H9 (cell line): Measurements from ENCODE around the gene RRP15. TPM values are rescaled to one million over a fixed set of nuclear protein-coding genes. Genes with fewer than 3 reads are reported as not detected.

ENCODE experiments used
- DNase-seq: peaks from one replicate; pipeline ENCODE4 v3.0.0-alpha.2; 2017
- H2AFZ ChIP-seq: one replicate; pipeline ENCODE4 v1.6.1; 2013; ENCODE audit warnings: mild to moderate bottlenecking, low read length, control low read depth, moderate library complexity
- H2AK5ac ChIP-seq: 2 replicates; pipeline ENCODE4 v1.6.1; 2013; ENCODE audit warnings: low read length, control low read depth, mixed read lengths; ENCODE audit not compliant: insufficient read length
- H2BK120ac ChIP-seq: one replicate; pipeline ENCODE4 v1.6.1; 2013; ENCODE audit warnings: low read depth, mild to moderate bottlenecking, low read length, control low read depth, inconsistent platforms; ENCODE audit not compliant: poor library complexity, severe bottlenecking
- H2BK12ac ChIP-seq: 2 replicates; pipeline ENCODE4 v1.6.1; 2013; ENCODE audit warnings: low read length, control low read depth, mixed read lengths, low read depth; ENCODE audit not compliant: insufficient read length
- H2BK15ac ChIP-seq: 2 replicates; pipeline ENCODE4 v1.6.1; 2013; ENCODE audit warnings: low read depth, low read length, control low read depth
- H2BK20ac ChIP-seq: one replicate; pipeline ENCODE4 v1.6.1; 2013; ENCODE audit warnings: low read depth, mild to moderate bottlenecking, low read length, control low read depth, inconsistent platforms; ENCODE audit not compliant: poor library complexity, severe bottlenecking
- H2BK5ac ChIP-seq: 2 replicates; pipeline ENCODE4 v1.6.1; 2013; ENCODE audit warnings: low read length, control low read depth, mixed read lengths; ENCODE audit not compliant: insufficient read length
- H3K14ac ChIP-seq: 2 replicates; pipeline ENCODE4 v1.6.1; 2013; ENCODE audit warnings: low read length, control low read depth; ENCODE audit not compliant: insufficient read depth
- H3K18ac ChIP-seq: 2 replicates; pipeline ENCODE4 v1.6.1; 2013; ENCODE audit warnings: low read depth, mild to moderate bottlenecking, mixed read lengths, low read length, control low read depth; ENCODE audit not compliant: insufficient read length
- H3K23ac ChIP-seq: 2 replicates; pipeline ENCODE4 v1.6.1; 2013; ENCODE audit warnings: low read length, control low read depth, mixed read lengths, low read depth; ENCODE audit not compliant: insufficient read length
- H3K23me2 ChIP-seq: 2 replicates; pipeline ENCODE4 v1.6.1; 2013; ENCODE audit warnings: low read depth, mild to moderate bottlenecking, mixed read lengths, low read length, control low read depth; ENCODE audit not compliant: insufficient read length, poor library complexity, severe bottlenecking
- H3K27ac ChIP-seq: 2 replicates; pipeline ENCODE4 v1.5.1; 2013; ENCODE audit warnings: low read length, control low read depth, mixed read lengths, low read depth; ENCODE audit not compliant: insufficient read length
- H3K27me3 ChIP-seq: 2 replicates; pipeline ENCODE4 v1.6.1; 2013; ENCODE audit warnings: low read length, control low read depth, inconsistent platforms; ENCODE audit not compliant: insufficient read depth
- H3K4ac ChIP-seq: 2 replicates; pipeline ENCODE4 v1.6.1; 2013; ENCODE audit warnings: low read depth, mild to moderate bottlenecking, control low read depth, inconsistent platforms, low read length, moderate library complexity
- H3K4me1 ChIP-seq: 2 replicates; pipeline ENCODE4 v1.6.1; 2013; ENCODE audit warnings: low read length, control low read depth, inconsistent platforms; ENCODE audit not compliant: insufficient read depth
- H3K4me2 ChIP-seq: 2 replicates; pipeline ENCODE4 v1.6.1; 2013; ENCODE audit warnings: low read length, control low read depth, mixed read lengths; ENCODE audit not compliant: insufficient read length, insufficient read depth
- H3K56ac ChIP-seq: 2 replicates; pipeline ENCODE4 v1.6.1; 2013; ENCODE audit warnings: low read depth, mild to moderate bottlenecking, mixed read lengths, low read length, control low read depth; ENCODE audit not compliant: insufficient read length
- H3K79me1 ChIP-seq: 2 replicates; pipeline ENCODE4 v1.6.1; 2013; ENCODE audit warnings: low read depth, mild to moderate bottlenecking, moderate library complexity, low read length, control low read depth, inconsistent platforms; ENCODE audit not compliant: insufficient read depth, poor library complexity, severe bottlenecking
- H3K79me2 ChIP-seq: 2 replicates; pipeline ENCODE4 v1.6.1; 2013; ENCODE audit warnings: low read length, control low read depth, inconsistent platforms; ENCODE audit not compliant: insufficient read depth
- H3K9ac ChIP-seq: 2 replicates; pipeline ENCODE4 v1.6.1; 2013; ENCODE audit warnings: low read length, control low read depth, mixed read lengths; ENCODE audit not compliant: insufficient read length; ENCODE audit errors: extremely low read depth
- H3K9me3 ChIP-seq: one replicate; pipeline ENCODE4 v1.6.1; 2013; ENCODE audit warnings: low read depth, low read length, inconsistent platforms; ENCODE audit not compliant: control insufficient read depth
- H3T11ph ChIP-seq: one replicate; pipeline ENCODE4 v1.6.1; 2013; ENCODE audit warnings: mild to moderate bottlenecking, low read length, control low read depth, inconsistent platforms
- H4K20me1 ChIP-seq: one replicate; pipeline ENCODE4 v1.6.1; 2013; ENCODE audit not compliant: control insufficient read depth, insufficient read length, insufficient read depth
- H4K5ac ChIP-seq: 2 replicates; pipeline ENCODE4 v1.6.1; 2013; ENCODE audit warnings: low read depth, mild to moderate bottlenecking, mixed read lengths, low read length, control low read depth; ENCODE audit not compliant: insufficient read length
- H4K8ac ChIP-seq: replicated peaks from 2 replicates; pipeline ENCODE4 v1.6.1; 2013; ENCODE audit warnings: low read length, control low read depth, mixed read lengths, low read depth; ENCODE audit not compliant: insufficient read length
- H4K91ac ChIP-seq: 2 replicates; pipeline ENCODE4 v1.6.1; 2013; ENCODE audit warnings: low read depth, mild to moderate bottlenecking, moderate library complexity, mixed read lengths, low read length, control low read depth; ENCODE audit not compliant: insufficient read length
- H3K27ac Mint-ChIP-seq, 3 experiments: 2 replicates in 2 of 3; 3 replicates in 1 of 3; pipeline ENCODE4 v1.8.0; 2020 to 2021; ENCODE audit warnings: mixed read lengths in 3 of 3, mild to moderate bottlenecking in 1 of 3, moderate library complexity in 1 of 3
- H3K27me3 Mint-ChIP-seq: 2 replicates; pipeline ENCODE4 v1.8.0; 2021; ENCODE audit warnings: low read depth, mild to moderate bottlenecking, moderate library complexity, mixed read lengths
- H3K36me3 Mint-ChIP-seq, 3 experiments: 2 replicates in 2 of 3; 3 replicates in 1 of 3; pipeline ENCODE4 v1.8.0; 2020 to 2021; ENCODE audit warnings: low read depth in 3 of 3, mixed read lengths in 3 of 3; ENCODE audit not compliant: insufficient read depth in 1 of 3
- H3K4me1 Mint-ChIP-seq, 2 experiments: 2 replicates each; pipeline ENCODE4 v1.8.0; 2020; ENCODE audit warnings: mixed read lengths in 2 of 2
- H3K4me3 Mint-ChIP-seq, 2 experiments: 2 replicates in 1 of 2; 3 replicates in 1 of 2; pipeline ENCODE4 v1.8.0; 2020 to 2021; ENCODE audit warnings: mild to moderate bottlenecking in 2 of 2, mixed read lengths in 2 of 2, moderate library complexity in 1 of 2
- H3K9me3 Mint-ChIP-seq, 2 experiments: 2 replicates in 1 of 2; 3 replicates in 1 of 2; pipeline ENCODE4 v1.8.0; 2020; ENCODE audit warnings: mild to moderate bottlenecking in 2 of 2, mixed read lengths in 2 of 2, moderate library complexity in 1 of 2
- WGBS: extraction: QIAGEN DNeasy Blood & Tissue Kit; methylation state at CpG from one replicate; pipeline ENCODE4 v1.1.7; 2013; ENCODE audit warnings: missing lambda C conversion rate, low lambda C conversion rate, mixed read lengths; ENCODE audit not compliant: insufficient read length; ENCODE audit errors: extremely low coverage; 5-methylcytosine and 5-hydroxymethylcytosine counted together
- total RNA-seq: library from RNA; stranded (reverse); gene quantifications from 2 replicates; pipeline ENCODE4 v1.2.1, GENCODE V29; 2021
- TF ChIP-seq, protein P1 (sequence below): fragments of 200-600 bp; sonication (generic); conservative IDR thresholded peaks from 3 replicates; pipeline ENCODE4 v1.8.0; 2021; ENCODE audit warnings: antibody characterized with exemption, mild to moderate bottlenecking

Gene RRP15
- total RNA-seq, 1 experiment from 2014 or later = 48.7 TPM

DNA sequence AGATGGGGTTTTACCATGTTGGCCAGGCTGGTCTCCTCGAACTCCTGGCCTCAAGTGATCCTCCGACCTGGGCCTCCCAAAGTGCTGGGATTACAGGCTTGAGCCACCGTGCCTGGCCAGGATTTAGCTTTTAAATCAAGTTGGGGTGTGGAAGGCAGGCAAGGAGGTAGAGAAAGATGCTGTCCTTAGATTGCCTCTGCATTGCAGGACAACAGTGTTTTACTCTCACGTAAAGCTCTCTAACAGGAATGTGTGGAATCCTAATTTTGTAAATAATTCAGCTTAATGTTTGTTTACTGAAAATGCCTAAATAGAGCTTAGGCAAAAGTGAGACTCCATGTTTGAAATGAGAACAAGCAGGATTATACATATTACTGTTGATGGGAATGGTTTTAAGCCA lies 30.5 kb downstream of the RRP15 start:
- Histone ChIP-seq H4K8ac (no peak overlapping the region), H2BK15ac (no peak overlapping the region), H3K4me2 (no peak overlapping the region), H4K91ac (no peak overlapping the region), H3K18ac (no peak overlapping the region), H3T11ph (no peak overlapping the region), H2BK20ac (no peak overlapping the region), H3K23ac (no peak overlapping the region), H3K9me3 (no peaks in the 10 kb centered on the region), H2AK5ac (no peak overlapping the region), H3K27me3 (no peaks in the 10 kb centered on the region), H2AFZ (no peak overlapping the region), H3K9ac (no peak overlapping the region), H2BK120ac (no peak overlapping the region), H4K5ac (no peak overlapping the region), H2BK12ac (no peak overlapping the region), H3K14ac (no peak overlapping the region), H3K79me1 (no peaks in the 10 kb centered on the region), H3K4me1 (no peaks in the 10 kb centered on the region; the same call in 1 of the 2 replicates), H3K4ac (no peak overlapping the region), H3K56ac (no peak overlapping the region), H4K20me1 (no peaks in the 10 kb centered on the region), H3K79me2 (no peaks in the 10 kb centered on the region), H3K23me2 (peaks cover 2% of the 10 kb centered on the region), H2BK5ac (no peak overlapping the region), H3K27ac (no peak overlapping the region)
- TF ChIP-seq, protein P1, sequence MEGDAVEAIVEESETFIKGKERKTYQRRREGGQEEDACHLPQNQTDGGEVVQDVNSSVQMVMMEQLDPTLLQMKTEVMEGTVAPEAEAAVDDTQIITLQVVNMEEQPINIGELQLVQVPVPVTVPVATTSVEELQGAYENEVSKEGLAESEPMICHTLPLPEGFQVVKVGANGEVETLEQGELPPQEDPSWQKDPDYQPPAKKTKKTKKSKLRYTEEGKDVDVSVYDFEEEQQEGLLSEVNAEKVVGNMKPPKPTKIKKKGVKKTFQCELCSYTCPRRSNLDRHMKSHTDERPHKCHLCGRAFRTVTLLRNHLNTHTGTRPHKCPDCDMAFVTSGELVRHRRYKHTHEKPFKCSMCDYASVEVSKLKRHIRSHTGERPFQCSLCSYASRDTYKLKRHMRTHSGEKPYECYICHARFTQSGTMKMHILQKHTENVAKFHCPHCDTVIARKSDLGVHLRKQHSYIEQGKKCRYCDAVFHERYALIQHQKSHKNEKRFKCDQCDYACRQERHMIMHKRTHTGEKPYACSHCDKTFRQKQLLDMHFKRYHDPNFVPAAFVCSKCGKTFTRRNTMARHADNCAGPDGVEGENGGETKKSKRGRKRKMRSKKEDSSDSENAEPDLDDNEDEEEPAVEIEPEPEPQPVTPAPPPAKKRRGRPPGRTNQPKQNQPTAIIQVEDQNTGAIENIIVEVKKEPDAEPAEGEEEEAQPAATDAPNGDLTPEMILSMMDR = no peak
- Mint-ChIP-seq H3K4me3 (no peak overlapping the region), H3K36me3 (peaks cover 17 to 38% (median 38%) of the 10 kb centered on the region in 3 experiments; a peak in 6 of 7 replicates), H3K4me1 (peaks cover 19 to 21% of the 10 kb centered on the region in 2 experiments), H3K9me3 (peaks cover 1 to 5% of the 10 kb centered on the region in 2 experiments; a peak in 2 of 5 replicates), H3K27ac (0 out of 7 replicates have a peak overlapping the region, but pooled peaks of 1 of the 3 experiments have one; percentile 59), H3K27me3 (no peaks in the 10 kb centered on the region)
- no peak for DNase-seq
- no CpG with 5 or more reads among the region's 4 CpGs for WGBS
